NB4 (cell line): ENCODE measurements around the gene ATP9B.

Experiments used
- CTCF ChIP-seq: IDR thresholded peaks from one replicate; pipeline ENCODE4 v1.5.1; 2012; ENCODE audit warnings: low read depth, low read length
- MAX ChIP-seq: IDR thresholded peaks from 2 replicates; pipeline ENCODE4 v1.6.1; 2011; ENCODE audit warnings: low read depth, low read length
- MYC ChIP-seq: IDR thresholded peaks from 2 replicates; pipeline ENCODE4 v1.6.1; 2011; ENCODE audit warnings: low read depth, low read length
- POLR2A ChIP-seq: IDR thresholded peaks from 2 replicates; pipeline ENCODE4 v1.6.1; 2011; ENCODE audit warnings: mild to moderate bottlenecking; ENCODE audit not compliant: insufficient read length; ENCODE audit errors: extremely low read depth

DNA sequence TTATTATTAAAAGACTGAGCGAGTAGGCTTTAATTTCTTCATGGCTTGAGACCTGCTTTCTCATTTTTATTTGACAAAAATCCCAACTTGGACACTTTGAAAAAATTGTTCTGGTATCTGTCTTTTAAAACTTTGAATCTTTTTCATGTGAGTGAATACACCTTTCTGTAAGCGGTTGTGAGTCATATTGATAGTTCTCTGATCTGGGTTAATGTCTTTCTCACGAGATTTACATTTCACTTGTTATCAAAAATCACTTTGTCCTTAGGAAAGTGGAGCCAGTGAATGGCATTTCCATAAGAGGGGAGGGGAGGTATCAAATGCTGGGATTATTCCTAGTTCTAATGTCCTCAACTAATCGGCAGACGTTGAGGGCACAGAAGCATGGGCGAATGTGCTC, 36.3 kb downstream of the ATP9B start:
- TF ChIP-seq POLR2A (no peak), CTCF (no peak), MYC (no peak), MAX (no peak)
